ENCODE results near the gene CAPN2.

GRCh38 chr1:223682502-223682901 lies 29.8 kb upstream of the CAPN2 start:
- no peak for TF ChIP-seq CTCF (IDR thresholded peaks at IDR 0.05; ENCODE audit: insufficient read depth, low read length)
- no peak for TF ChIP-seq POLR2AphosphoS5 (IDR thresholded peaks at IDR 0.05; ENCODE audit: low read depth)
- no peak for TF ChIP-seq GABPA (IDR thresholded peaks at IDR 0.05; ENCODE audit: low read depth)
- TF ChIP-seq REST (IDR thresholded peaks at IDR 0.05; ENCODE audit: insufficient replicate concordance, low read depth): no peak
- no peak for TF ChIP-seq SPI1 (IDR thresholded peaks at IDR 0.05; ENCODE audit: borderline replicate concordance, low read depth)
